ENCODE results near the gene OLFM1.

Gene OLFM1

GRCh38 chr9:135164036-135164435 lies 76.6 kb downstream of the OLFM1 start:
- no peak for TF ChIP-seq CTCF (conservative IDR thresholded peaks at IDR 0.05; ENCODE audit: low read depth, low read length)
- no peak for DNase-seq (ENCODE audit: low read depth)
- no peak overlapping the region for H3K4me3 ChIP-seq (ENCODE audit: low read length)

- no peak for TF ChIP-seq CTCF (conservative IDR thresholded peaks at IDR 0.05; ENCODE audit: low read depth, low read length)
- H3K4me3 ChIP-seq (ENCODE audit: low read length), result no peak overlapping the region
- no peak for DNase-seq (ENCODE audit: low read depth)
Observed at GRCh38 chr9:135165003-135165711, 77.7 kb downstream of the OLFM1 start.

- no peak for TF ChIP-seq CTCF (conservative IDR thresholded peaks at IDR 0.05; ENCODE audit: low read depth, low read length)
- no peak for DNase-seq (ENCODE audit: low read depth)
- H3K4me3 ChIP-seq (ENCODE audit: low read length), result no peak overlapping the region
Observed at GRCh38 chr9:135165756-135166519, 78.5 kb downstream of the OLFM1 start.

- TF ChIP-seq CTCF (conservative IDR thresholded peaks at IDR 0.05; ENCODE audit: low read depth, low read length), result no peak
- H3K4me3 ChIP-seq (ENCODE audit: low read length), result no peak overlapping the region
- no peak for DNase-seq (ENCODE audit: low read depth)
Observed at GRCh38 chr9:135166565-135166964, 79.1 kb downstream of the OLFM1 start.

- no peak for TF ChIP-seq CTCF (conservative IDR thresholded peaks at IDR 0.05; ENCODE audit: low read depth, low read length)
- no peak for DNase-seq (ENCODE audit: low read depth)
- H3K4me3 ChIP-seq (ENCODE audit: low read length), result no peak overlapping the region
Observed at GRCh38 chr9:135167356-135167755, 79.9 kb downstream of the OLFM1 start.

- no peak for DNase-seq (ENCODE audit: low read depth)
- no peak overlapping the region for H3K4me3 ChIP-seq (ENCODE audit: low read length)
- TF ChIP-seq CTCF (conservative IDR thresholded peaks at IDR 0.05; ENCODE audit: low read depth, low read length), result no peak
Observed at GRCh38 chr9:135167849-135168655, 80.6 kb downstream of the OLFM1 start.
